Ureter (tissue), 1 donor: Measurements from ENCODE around the gene TAF11L2. TPM values are rescaled to one million over a fixed set of nuclear protein-coding genes. Genes with fewer than 3 reads are reported as not detected.
"Not testable (repeated sequence)": the region's sequence is repeated elsewhere in the genome, so short reads cannot be mapped to it uniquely, and the experiment has no call there.

Experiments
- DNase-seq: peaks from one replicate; pipeline ENCODE4 v3.0.0-alpha.2; 2020; ENCODE audit warnings: low spot score
- total RNA-seq: library from RNA; stranded (reverse); gene quantifications from one replicate; pipeline ENCODE4 v1.2.4, GENCODE V29; 2023
- donor health status: DM: yes; HTN: yes; CAD: no.

Gene TAF11L2
- not detected for total RNA-seq

DNA sequence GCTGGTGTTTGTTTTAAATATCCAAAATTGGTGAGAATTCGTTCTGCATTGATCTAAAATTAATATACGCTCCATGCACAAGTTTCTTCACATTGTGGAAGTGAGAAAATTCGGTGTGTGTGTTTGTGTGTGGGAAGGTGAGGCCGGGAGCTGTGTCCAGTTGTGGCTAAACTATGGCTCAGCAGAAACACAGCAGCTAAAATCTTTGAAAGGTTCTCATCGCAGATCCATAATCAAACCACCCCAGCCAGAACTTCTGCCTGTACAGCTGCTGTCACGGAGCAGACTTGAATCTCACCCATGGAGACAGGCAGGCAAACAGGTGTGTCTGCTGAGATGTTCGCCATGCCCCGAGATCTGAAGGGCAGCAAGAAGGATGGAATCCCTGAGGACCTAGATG lies at the start of gene TAF11L2:
TSS of gene TAF11L2 (plus strand) at position 301 of the 400 bp plus-strand sequence.
- DNase-seq, result not testable (repeated sequence)

DNA sequence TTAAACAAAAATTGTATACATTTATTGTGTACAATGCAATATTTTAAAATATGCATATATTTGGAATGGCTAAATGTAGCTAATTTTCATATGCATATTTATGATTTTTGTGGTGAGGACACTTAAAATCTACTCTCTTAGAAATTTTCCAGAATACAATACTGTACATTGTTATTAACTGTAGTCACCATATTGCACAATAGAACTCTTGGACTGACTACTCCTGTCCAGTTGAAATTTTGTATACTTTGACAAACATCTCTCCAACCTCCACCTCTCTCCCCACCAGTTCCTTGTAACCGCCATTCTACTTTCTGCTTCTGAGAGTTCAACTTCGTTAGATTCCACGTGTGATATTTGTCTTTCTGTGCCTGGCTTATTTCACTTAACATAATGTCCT lies 49.2 kb upstream of the TAF11L2 start:
- no peak for DNase-seq

DNA sequence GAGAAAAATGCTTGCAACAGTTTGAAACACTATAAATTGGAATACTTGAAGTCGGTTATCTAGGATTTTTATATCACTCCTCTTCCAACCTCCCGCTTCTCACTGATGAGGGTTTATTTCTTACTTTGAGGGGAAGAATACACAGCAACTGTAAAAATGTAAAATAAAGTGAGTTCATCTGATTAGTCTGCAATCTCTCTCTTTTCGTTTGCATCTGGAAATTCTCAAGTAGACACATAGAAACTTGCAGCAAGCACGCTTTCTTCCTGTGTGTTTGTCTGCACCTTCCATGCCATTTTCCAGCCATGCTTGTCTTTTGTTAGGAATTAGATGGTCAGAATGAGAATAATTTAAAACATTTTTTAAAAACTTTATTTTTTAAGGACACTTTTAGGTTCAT lies 45.1 kb upstream of the TAF11L2 start:
- DNase-seq, result no peak

DNA sequence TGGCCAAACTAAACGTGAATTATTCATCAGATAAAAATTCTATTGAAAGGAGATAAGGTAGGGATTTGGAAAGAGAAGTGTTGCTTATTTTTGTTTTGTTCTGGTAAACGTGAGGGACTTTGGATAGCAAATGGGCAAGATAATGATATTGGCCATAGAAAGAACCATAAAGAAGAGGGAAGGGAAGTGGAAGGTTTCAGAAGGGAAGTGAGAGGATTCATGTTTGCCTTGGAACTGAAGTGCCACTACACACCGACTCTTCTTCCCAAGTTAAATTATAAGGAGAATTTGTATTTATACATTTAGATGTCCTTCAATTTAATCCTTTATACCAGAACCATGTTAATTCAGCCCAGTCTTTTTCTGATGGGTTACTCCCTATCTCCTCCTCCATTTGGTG lies 42.1 kb upstream of the TAF11L2 start:
- DNase-seq, result no peak

DNA sequence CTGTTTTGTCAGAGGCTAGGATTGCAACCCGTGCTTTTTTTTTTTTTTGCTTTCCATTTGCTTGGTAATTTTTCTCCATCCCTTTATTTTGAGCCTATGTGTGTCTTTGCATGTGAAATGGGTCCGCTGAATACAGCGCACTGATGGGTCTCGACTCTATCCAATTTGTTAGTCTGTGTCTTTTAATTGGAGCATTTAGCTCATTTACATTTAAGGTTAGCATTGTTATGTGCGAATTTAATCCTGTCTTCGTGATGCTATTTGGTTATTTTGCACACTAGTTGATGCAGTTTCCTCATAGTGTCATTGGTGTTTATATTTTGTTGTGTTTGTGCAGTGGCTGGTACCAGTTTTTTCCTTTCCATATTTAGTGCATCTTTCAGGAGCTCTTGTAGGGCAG lies 36.2 kb upstream of the TAF11L2 start:
- DNase-seq, result no peak

DNA sequence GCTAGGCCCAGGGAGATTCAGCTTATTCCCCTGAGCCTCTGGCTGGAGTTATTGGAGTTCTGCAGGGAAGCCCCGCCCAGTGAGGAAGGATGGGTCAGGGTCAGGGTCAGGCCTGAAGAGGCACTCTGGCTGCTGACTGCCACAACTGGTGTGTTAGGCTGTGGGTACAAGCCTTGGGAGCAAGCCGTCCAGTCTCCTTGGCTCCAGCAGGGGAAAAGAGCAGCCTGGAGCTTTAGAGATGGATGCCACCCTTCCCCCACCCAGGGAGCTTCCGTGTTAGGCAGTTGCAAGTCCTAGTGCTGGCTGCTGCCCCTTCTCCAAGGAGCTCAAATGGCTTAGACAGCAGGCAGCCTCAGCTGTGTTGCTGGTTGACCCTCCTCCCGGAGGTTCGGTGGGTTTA lies 34.4 kb upstream of the TAF11L2 start:
- no peak for DNase-seq

DNA sequence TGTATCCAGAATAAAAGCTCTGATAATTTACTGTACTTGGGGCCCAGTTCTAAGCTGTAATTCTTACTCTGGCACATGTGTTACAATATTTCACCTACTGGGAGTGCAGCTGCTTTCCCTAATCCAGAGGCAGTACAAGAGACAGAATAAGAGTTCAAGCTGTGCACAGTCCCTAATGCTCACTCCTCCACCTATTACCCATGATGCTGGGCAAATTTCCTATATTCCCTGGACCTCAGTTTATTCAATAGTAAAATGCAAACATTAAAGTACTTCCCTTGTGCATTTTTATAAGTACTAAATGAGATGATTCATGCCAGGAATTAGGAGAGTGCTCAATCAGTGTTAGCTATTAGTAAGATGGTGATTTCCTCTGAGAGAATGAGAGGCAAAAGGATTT lies 28.0 kb upstream of the TAF11L2 start:
- no peak for DNase-seq

DNA sequence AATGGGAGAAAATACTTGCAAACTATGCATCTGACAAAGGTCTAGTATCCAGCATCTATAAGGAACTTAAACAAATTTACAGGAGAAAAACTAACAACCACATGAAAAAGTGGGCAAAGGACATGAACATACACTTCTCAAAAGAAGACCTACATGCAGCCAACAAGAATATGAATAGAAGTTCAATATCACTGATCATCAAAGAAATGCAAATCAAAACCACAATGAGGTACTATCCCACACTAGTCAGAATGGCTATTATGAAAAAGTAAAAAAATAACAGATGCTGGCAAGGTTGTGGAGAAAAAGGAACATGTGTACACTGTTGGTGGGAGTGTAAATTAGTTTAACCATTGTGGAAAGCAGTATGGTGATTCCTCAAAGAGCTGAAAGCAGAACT lies 23.0 kb upstream of the TAF11L2 start:
- not testable (repeated sequence) for DNase-seq

DNA sequence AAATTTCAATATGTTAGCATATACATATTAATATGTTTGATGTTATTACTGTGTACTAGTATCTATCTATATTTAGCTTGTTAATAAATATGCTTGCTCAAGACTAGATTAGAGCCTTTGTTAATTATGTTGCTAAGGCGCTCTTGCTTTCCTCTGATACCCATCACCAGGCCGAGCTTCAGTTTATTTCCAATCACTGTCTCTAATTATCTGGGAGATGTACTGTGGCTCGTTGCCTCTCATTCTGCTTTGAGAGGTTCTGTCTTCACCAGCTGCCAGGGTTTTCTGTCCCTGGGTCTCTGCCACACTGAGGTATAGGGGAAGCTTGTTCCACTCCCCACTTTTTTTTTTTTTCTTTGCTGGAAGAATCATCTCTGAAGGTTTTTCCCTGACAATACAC lies 21.0 kb upstream of the TAF11L2 start:
- DNase-seq, result no peak

DNA sequence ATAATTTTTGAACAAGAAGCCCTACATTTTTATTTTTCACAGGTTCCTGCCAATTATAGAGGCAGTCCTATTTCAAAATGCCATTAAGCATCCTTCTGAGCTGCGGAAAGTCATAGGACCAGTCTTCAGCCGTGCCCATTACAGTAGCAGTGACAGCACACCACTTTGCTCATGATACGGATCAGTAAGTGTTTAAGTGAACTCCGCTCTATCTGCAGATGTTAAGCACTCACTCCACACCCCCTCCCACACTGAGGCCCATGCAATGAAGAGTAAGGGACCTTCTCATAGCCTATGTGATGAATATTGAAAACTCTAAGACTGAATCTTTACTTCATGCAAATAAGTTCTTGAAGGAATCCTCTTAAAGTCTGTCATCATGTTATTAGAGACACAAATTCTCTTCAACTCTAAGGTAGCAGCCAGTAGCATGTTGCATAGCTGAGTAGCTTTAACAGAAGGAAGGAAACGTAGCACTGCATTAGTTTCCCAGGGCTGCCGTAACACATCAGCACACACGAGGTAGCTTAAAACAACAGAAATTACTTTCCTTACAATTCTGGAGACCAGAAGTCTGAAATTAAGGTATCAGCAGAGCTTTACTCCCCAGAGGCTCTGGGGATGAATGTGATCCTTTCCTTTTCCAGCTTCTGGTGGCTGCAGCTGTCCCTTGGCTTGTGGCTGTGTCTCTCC lies 20.3 kb upstream of the TAF11L2 start:
- no peak for DNase-seq

DNA sequence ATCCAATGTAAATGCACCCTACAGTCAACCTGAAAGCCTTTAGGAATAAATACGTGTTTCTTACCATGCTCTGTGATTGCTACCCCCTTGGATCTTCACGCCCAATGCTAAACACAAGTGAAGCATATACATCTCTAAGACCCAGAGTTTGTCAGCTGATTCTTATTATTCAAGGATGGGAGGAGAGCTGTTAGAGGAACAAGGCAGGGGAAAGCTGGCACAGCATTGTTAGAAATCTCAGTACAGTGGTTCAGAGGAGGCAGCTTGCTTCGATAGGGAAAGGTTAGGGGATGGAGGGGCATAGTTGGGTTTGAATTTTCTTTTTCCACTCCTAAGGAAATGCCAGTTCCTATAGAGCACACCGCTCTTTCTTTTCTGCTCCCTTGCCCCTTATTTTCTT lies 16.7 kb upstream of the TAF11L2 start:
- DNase-seq, result no peak

DNA sequence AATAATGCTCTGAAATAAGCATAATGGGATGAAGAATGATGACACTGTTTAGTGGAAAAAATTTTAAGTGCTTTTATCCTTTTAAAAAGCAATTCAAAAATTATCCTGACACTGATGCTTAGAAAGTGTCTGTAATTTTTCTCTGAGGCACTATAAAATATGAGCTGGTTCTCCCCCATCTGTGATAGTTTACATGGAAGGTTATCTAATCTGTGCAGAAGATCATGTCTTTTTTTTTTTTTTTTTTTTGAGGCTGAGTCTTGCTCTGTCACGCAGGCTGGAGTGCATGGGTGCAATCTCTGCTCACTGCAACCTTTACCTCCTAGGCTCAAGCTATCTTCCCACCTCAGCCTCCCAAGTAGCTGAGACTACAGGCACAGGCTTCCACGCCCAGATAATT lies 15.2 kb upstream of the TAF11L2 start:
- no peak for DNase-seq

DNA sequence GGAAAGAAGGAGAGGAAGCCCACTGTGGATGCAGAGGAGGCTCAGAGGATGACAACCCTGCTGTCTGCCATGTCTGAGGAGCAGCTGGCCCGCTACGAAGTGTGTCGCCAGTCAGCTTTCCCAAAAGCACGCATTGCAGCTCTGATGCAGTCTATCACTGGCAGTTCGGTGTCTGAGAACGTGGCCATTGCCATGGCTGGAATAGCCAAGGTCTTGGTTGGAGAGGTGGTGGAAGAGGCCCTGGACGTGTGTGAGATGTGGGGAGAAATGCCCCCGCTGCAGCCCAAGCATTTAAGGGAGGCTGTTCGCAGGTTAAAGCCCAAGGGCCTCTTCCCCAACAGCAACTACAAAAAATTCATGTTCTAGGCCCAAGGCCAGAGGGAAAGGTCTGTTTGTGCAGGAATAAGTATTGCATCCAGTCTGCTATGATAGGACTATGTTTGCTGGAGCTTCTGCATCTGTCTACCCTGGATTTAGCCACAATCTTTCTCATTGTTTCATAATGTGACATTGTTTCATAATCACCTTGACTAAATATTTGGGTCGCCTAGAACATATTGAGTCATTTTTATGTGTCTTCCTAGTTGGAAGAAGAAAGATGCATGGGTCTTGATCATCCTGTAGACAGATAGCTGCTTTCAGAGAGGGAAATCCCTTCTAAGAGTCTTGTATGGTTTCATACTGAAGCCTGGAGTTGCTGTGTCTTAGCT lies 11.4 kb upstream of the TAF11L2 start:
- DNase-seq, result not testable (repeated sequence)

DNA sequence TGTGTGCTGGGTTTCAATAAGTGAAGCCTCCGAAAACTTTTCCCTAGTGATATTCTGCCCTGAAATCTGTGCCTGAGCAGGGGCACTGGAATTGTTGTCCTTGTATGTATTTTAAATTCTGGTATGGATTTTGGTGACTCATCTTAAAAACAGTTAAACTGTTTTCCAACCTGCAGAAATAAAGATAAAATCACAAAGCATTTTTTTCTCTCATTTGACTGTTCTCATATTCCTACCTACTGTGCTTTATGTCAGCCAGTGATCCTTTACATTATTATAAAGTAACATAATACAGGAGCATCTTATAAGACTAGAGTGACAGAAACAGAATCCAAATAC lies 10.9 kb upstream of the TAF11L2 start:
- DNase-seq, result no peak

DNA sequence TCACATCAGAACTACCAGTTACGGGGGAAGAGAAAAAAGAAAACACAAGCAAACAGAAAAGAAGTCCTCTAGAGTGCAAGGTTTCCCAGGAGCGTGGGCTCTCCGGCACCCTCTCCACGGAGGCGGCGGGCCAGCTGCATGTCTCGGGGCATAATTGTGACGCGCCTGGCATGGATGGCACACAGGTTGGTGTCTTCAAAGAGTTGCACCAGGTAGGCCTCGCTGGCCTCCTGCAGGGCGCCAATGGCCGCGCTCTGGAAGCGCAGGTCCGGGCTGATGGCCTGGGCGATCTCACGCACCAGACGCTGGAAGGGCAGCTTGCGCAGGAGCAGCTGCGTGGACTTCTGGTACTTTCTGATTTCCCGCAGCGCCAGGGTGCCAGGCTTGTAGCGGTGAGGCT lies 6.8 kb upstream of the TAF11L2 start:
- DNase-seq, result not testable (repeated sequence)

DNA sequence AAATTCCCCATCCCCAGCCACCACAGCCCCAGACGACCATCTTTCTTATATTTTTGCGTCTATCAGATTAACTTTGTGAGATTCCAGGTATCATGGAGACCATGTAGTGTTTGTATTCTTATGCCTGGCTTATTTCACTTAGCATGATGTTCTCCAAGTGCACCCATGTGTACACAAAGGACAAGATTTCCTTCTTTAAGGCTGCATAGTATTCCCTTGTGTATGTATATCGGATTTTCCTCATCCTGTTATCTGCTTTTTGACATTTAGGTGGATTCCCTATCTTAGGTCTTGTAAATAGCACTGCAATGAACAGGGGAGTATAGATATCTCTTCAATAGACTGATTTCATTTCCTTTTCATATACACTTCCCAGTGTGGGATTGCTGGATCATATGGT lies 5.3 kb upstream of the TAF11L2 start:
- no peak for DNase-seq

DNA sequence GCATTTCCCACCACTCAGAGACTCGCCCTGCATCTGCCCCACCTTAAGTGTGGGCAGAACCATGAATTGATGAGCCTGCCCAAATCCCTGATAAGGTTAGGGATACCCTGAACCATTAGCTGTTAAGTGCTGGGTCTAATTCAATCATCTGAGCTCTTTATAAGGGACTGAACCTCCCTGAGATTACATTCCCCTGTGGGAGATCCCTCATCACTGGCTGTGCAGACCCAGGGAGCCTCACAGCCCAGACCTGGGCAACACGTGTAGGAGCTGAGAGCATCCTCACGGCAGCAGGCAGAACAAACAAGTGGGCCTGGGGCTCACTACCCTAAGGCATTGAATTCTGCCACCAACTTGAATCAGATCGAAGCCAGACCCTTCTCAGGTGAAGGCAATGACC lies 585 bp upstream of the TAF11L2 start:
- DNase-seq, result no peak

DNA sequence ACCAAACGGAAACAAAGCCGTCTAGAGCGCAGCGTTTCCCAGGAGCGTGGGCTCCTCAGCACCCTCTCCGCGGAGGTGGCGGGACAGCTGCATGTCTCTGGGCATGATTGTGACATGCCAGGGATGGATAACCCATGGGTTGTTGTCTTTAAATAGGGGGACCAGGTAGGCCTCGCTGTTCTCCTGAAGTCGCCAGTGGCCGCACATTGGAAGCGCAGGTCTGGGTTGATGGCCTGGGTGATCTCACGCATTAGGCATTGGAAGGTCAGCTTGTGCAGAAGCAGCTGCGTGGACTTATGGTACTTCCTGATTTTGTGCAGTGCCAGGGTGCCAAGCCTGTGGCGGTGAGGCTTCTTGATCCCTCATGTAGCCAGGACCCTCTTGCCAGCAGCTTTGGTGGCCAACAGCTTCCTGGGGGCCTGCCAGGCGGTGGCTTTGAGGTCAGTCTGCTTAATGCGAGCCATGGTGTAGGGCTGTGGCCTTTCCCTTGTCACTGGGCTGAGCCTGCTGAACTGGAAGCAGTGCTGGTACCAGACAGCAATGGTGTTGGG lies 13.8 kb downstream of the TAF11L2 start:
- DNase-seq, result no peak

DNA sequence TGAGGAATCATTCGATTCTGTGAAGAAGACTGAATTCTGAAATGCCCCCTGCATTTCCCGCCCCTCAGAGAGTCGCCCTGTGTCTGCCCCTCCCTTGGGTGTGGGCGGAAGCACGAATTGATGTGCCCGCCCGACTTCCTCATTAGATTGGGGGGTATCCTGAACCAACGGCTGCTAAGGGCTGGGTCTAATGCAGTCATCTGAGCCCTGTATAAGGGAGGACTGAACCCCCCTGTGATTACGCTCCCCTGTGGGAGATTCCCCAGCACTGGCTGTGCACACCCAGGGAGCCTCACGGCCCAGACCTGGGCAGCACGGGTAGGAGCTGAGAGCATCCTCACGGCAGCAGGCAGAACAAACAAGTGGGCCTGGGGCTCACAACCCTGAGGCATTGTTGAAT lies 19.5 kb downstream of the TAF11L2 start:
- peak; percentile 65 for DNase-seq

DNA sequence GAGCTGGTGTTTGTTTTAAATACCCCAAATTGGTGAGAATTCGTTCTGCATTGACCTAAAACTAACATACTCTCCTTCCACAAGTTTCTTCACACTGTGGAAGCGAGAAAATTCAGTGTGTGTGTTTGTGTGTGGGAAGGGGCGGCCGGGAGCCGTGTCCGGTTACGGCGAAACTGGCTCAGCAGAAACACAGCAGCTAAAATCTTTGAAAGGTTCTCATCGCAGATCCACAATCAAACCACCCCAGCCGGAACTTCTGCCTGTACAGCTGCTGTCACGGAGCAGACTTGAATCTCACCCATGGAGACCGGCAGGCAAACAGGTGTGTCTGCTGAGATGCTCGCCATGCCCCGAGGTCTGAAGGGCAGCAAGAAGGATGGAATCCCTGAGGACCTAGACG lies 20.0 kb downstream of the TAF11L2 start, which contains the start of gene TAF11L3:
TSS of gene TAF11L3 (plus strand) at position 301 of the 400 bp plus-strand sequence.
- DNase-seq, result not testable (repeated sequence)

DNA sequence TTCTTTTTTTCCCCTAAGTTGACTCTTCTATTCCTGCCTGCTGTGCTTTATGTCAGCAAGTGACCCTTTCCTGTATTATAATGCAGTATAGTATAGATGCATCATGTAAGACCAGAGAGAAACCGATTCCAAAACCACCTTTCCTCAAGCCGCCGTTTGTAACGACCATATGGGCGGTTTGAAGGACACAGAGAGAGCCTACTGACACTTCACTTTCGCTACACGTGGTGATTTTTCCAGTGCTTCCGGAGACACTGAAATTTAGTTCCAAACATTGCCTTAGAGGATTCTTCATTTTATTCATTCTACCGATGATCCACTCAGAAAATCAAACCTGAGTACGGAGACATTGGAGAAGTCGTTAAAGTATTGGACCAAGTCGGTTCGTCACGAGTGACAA lies 21.5 kb downstream of the TAF11L2 start:
- DNase-seq, result not testable (repeated sequence)

DNA sequence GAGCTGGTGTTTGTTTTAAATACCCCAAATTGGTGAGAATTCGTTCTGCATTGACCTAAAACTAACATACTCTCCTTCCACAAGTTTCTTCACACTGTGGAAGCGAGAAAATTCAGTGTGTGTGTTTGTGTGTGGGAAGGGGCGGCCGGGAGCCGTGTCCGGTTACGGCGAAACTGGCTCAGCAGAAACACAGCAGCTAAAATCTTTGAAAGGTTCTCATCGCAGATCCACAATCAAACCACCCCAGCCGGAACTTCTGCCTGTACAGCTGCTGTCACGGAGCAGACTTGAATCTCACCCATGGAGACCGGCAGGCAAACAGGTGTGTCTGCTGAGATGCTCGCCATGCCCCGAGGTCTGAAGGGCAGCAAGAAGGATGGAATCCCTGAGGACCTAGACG lies 23.5 kb downstream of the TAF11L2 start, which contains the start of gene TAF11L4:
TSS of gene TAF11L4 (plus strand) at position 301 of the 400 bp plus-strand sequence.
- DNase-seq, result not testable (repeated sequence)

DNA sequence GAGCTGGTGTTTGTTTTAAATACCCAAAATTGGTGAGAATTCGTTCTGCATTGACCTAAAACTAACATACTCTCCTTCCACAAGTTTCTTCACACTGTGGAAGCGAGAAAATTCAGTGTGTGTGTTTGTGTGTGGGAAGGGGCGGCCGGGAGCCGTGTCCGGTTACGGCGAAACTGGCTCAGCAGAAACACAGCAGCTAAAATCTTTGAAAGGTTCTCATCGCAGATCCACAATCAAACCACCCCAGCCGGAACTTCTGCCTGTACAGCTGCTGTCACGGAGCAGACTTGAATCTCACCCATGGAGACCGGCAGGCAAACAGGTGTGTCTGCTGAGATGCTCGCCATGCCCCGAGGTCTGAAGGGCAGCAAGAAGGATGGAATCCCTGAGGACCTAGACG lies 26.9 kb downstream of the TAF11L2 start, which contains the start of gene TAF11L5:
TSS of gene TAF11L5 (plus strand) at position 301 of the 400 bp plus-strand sequence.
- not testable (repeated sequence) for DNase-seq
